Stomach (tissue), 9 donors: ENCODE results near the gene TCP11L2. TPM values are rescaled to one million over a fixed set of nuclear protein-coding genes. Genes with fewer than 3 reads are reported as not detected.

Source experiments
- DNase-seq, 2 donors: peaks; one replicate each; pipeline versions ENCODE4 v3.0.0 to v3.0.0-alpha.2; 2013 to 2019
- H3K27ac ChIP-seq, 5 donors: fragments of 200-600 bp in 4 of 5; sonication (generic) in 4 of 5; one replicate each; pipeline ENCODE4 v1.5.1; 2013 to 2019; ENCODE audit warnings: mild to moderate bottlenecking in 1 of 5, moderate library complexity in 1 of 5
- H3K27me3 ChIP-seq, 3 donors: fragments of 200-600 bp; sonication (generic); one replicate each; pipeline ENCODE4 v1.5.1; 2017 to 2019; ENCODE audit warnings: mixed run types in 1 of 3
- H3K36me3 ChIP-seq, 4 donors: fragments of 200-600 bp; sonication (generic); 1 replicate in 3 of 4; 2 replicates in 1 of 4; pipeline ENCODE4 v1.5.1; 2016 to 2019
- H3K4me1 ChIP-seq, 4 donors: fragments of 200-600 bp; sonication (generic); one replicate each; pipeline ENCODE4 v1.5.1; 2016 to 2019
- H3K4me3 ChIP-seq, 4 donors: fragments of 200-600 bp; sonication (generic) in 3 of 4; one replicate each; pipeline ENCODE4 v1.5.1; 2016 to 2019; ENCODE audit warnings: mild to moderate bottlenecking in 1 of 4
- H3K9me3 ChIP-seq, 4 donors: fragments of 200-600 bp; sonication (generic); one replicate each; pipeline ENCODE4 v1.5.1; 2016 to 2019
- EP300 ChIP-seq: sonication (generic); formaldehyde crosslinking; IDR thresholded peaks from one replicate; pipeline ENCODE4 v1.6.1; 2017; ENCODE audit warnings: antibody characterized with exemption
- POLR2A ChIP-seq, 4 donors: fragments of 450-650 bp; IDR thresholded peaks; one replicate each; pipeline ENCODE4 v1.6.1; 2016; ENCODE audit warnings: antibody characterized with exemption in 4 of 4, control low read depth in 2 of 4, mild to moderate bottlenecking in 1 of 4, moderate library complexity in 1 of 4
- POLR2AphosphoS5 ChIP-seq, 3 donors: sonication (generic); formaldehyde crosslinking; IDR thresholded peaks; one replicate each; pipeline ENCODE4 v1.6.1; 2016; ENCODE audit warnings: antibody characterized with exemption in 3 of 3
- WGBS, 5 donors: extraction: QIAGEN DNeasy Blood & Tissue Kit in 3 of 5; methylation state at CpG; one replicate each; pipeline versions ENCODE4 v1.1.5 to v1.1.7; 2013 to 2018; 5-methylcytosine and 5-hydroxymethylcytosine counted together
- intact Hi-C: fragments of 100-400 bp; cut with DNase I; formaldehyde crosslinking; loops from one replicate; pipeline ENCODE4 v1.15.1; 2023; ENCODE audit warnings: low total_unique reads
- polyA plus RNA-seq, 3 donors: library from polyadenylated mRNA; stranded (reverse); fragments of 200-250 nt; gene quantifications; one replicate each; pipeline ENCODE4 v1.2.3, GENCODE V29; 2013
- total RNA-seq, 5 donors: library from RNA; depleted of rRNA; stranded (reverse); fragments of >200 nt; gene quantifications; one replicate each; pipeline versions ENCODE4 v1.1.0 to v1.2.3, GENCODE V29; 2014 to 2016
- TF ChIP-seq, protein P1 (sequence below), 7 experiments: fragments of 450-650 bp in 4 of 7; fragments of 200-600 bp in 3 of 7; sonication (generic) in 3 of 7; IDR thresholded peaks; one replicate each; pipeline ENCODE4 v1.5.1; 2016 to 2019; ENCODE audit warnings: antibody characterized with exemption in 7 of 7, control low read depth in 2 of 7, mild to moderate bottlenecking in 1 of 7
- donor health status: healthy with polysubstance abuse.
- donor health status: Bipolar disorder and iron deficiency.
- donor health status: healthy.

TCP11L2 gene
- total and polyA plus RNA-seq, 8 donors, result 0.29 to 57.5 (median 16.5) TPM

- Histone ChIP-seq H3K4me1 (no peaks in the 10 kb centered on the region), H3K9me3 (no peaks in the 10 kb centered on the region), H3K4me3 (no peak overlapping the region), H3K27ac (no peak overlapping the region), H3K36me3 (no peaks in the 10 kb centered on the region), H3K27me3 (no peaks in the 10 kb centered on the region)
- DNase-seq, result no peak
- intact Hi-C loops, result no loop called here
- TF ChIP-seq, protein P1, sequence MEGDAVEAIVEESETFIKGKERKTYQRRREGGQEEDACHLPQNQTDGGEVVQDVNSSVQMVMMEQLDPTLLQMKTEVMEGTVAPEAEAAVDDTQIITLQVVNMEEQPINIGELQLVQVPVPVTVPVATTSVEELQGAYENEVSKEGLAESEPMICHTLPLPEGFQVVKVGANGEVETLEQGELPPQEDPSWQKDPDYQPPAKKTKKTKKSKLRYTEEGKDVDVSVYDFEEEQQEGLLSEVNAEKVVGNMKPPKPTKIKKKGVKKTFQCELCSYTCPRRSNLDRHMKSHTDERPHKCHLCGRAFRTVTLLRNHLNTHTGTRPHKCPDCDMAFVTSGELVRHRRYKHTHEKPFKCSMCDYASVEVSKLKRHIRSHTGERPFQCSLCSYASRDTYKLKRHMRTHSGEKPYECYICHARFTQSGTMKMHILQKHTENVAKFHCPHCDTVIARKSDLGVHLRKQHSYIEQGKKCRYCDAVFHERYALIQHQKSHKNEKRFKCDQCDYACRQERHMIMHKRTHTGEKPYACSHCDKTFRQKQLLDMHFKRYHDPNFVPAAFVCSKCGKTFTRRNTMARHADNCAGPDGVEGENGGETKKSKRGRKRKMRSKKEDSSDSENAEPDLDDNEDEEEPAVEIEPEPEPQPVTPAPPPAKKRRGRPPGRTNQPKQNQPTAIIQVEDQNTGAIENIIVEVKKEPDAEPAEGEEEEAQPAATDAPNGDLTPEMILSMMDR (IDR thresholded peaks at IDR 0.05), result no peak
- TF ChIP-seq EP300, result no peak
- TF ChIP-seq POLR2A (IDR thresholded peaks at IDR 0.05), result no peak
- no peak for TF ChIP-seq POLR2AphosphoS5 (IDR thresholded peaks at IDR 0.05)
- WGBS, 5 donors, result 55 to 73% (median 61%) methylated on average over 5 of the region's 5 CpGs
Observed at GRCh38 chr12:106255952-106256351, 46.6 kb upstream of the TCP11L2 start.

GRCh38 chr12:106256524-106256923 is 46.0 kb upstream of the TCP11L2 start:
- Histone ChIP-seq H3K4me3 (no peak overlapping the region), H3K4me1 (no peaks in the 10 kb centered on the region), H3K27me3 (no peaks in the 10 kb centered on the region), H3K36me3 (no peaks in the 10 kb centered on the region), H3K9me3 (no peaks in the 10 kb centered on the region), H3K27ac (no peak overlapping the region)
- DNase-seq, result no peak
- intact Hi-C loops, result no loop called here
- no peak for TF ChIP-seq EP300
- TF ChIP-seq, protein P1 (IDR thresholded peaks at IDR 0.05), result no peak
- no peak for TF ChIP-seq POLR2AphosphoS5 (IDR thresholded peaks at IDR 0.05)
- no peak for TF ChIP-seq POLR2A (IDR thresholded peaks at IDR 0.05)

DNA sequence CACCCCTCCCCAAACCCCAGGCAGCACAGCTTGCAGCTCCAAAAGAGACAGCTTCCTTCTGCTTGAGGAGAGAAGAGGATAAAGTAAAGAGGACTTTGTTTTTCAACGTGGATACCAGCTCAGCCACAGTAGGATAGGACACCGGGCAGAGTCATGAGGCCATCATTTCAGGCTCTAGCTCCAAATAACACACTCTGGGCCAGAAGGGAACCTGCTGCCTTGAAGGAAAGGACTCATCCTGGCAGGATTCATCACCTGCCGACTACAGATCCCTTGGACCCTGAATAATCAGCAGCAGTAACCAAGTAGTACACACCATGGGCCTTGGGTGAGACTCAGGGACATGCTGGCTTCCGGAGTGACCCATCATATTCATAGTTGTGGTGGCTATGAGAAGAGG is 44.3 kb upstream of the TCP11L2 start:
- H3K27me3 ChIP-seq, result no peaks in the 10 kb centered on the region
- H3K4me1 ChIP-seq, result no peaks in the 10 kb centered on the region
- H3K4me3 ChIP-seq, result no peak overlapping the region
- intact Hi-C loops, result no loop called here
- H3K27ac ChIP-seq, result no peak overlapping the region
- WGBS, 5 donors, result 81 to 89% (median 84%) methylated on average over 4 of the region's 4 CpGs
- DNase-seq, result no peak
- H3K9me3 ChIP-seq, result no peaks in the 10 kb centered on the region
- H3K36me3 ChIP-seq, result no peaks in the 10 kb centered on the region
- TF ChIP-seq POLR2AphosphoS5 (IDR thresholded peaks at IDR 0.05), result no peak
- TF ChIP-seq EP300, result no peak
- TF ChIP-seq, protein P1 (IDR thresholded peaks at IDR 0.05), result no peak

- intact Hi-C loops, result no loop called here
- WGBS, 5 donors, result 79 to 95% (median 88%) methylated on average over 1 of the region's 1 CpG
- no peak for DNase-seq
- H3K4me3 ChIP-seq, result no peak overlapping the region
- H3K27ac ChIP-seq, result no peak overlapping the region
- no peaks in the 10 kb centered on the region for H3K9me3 ChIP-seq
- TF ChIP-seq, protein P1 (IDR thresholded peaks at IDR 0.05), result no peak
- no peak for TF ChIP-seq POLR2AphosphoS5 (IDR thresholded peaks at IDR 0.05)
- TF ChIP-seq EP300, result no peak
- no peak for TF ChIP-seq POLR2A (IDR thresholded peaks at IDR 0.05)
- H3K4me1 ChIP-seq, result no peaks in the 10 kb centered on the region
- H3K36me3 ChIP-seq, result no peaks in the 10 kb centered on the region
- H3K27me3 ChIP-seq, result no peaks in the 10 kb centered on the region
Observed at GRCh38 chr12:106258935-106259334, 43.6 kb upstream of the TCP11L2 start.
